Middle frontal gyrus (tissue), 1 donor: ENCODE results near the gene ISM2.

Experiments
- DNase-seq: peaks from one replicate; pipeline ENCODE4 v3.0.0-alpha.2; 2015; ENCODE audit warnings: low spot score; ENCODE audit errors: extremely low spot score

ISM2 gene

DNA sequence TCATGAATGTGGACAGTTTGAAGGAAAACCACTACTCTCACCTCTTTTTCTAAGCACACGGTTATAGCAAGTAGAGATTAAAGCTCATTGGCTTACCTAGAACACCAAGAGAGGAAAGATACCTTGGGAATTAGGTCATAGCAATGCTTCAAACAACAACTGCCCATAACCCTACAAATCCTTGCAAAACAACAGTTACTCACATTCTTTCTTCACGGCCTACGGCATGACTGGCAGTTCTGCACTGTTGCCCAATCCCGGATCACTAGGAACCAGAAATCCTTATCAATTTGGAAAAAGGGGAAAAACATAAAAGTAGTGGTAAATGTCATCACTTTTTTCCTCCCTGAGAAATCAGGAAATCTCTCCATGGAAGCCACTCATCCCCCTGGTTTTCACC lies 9.6 kb upstream of the ISM2 start:
- DNase-seq, result no peak

DNA sequence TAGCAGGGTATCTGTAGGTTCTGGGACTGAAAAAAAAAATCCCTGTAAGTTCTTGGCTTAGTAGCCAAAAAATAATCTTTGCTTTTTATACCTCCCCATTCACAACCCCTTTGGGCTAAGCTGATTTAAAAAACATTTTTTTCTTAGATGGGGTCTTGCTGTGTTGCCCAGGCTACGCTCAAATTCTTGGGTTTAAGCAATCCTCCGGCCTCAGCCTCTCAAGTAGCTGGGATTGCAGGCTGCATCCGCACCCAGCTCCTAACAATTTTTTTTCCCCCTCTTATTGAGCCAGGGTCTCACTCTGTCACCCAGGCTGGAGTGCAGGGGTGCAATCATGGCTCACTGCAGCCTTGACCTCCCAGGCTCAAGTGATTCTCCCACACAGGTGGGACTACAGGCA lies 9.1 kb upstream of the ISM2 start:
- no peak for DNase-seq

DNA sequence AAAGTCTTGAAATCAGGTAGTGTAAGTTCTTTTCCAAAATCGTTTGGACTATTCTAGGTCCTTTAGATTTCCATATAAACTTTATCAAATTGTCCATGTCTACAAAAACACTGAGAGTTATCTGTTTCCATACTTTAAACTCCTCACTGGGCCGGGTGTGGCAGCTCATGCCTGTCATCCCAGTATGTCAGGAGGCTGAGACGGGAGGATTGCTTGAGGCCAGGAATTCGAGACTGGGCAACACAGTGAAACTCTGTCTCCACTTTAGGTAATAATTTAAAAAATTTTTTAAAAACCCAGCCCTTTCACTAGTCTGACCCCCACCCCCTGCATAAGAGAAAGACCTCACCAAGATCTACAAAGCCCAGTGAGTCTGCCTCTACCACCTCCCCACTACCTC lies 6.4 kb upstream of the ISM2 start:
- no peak for DNase-seq

DNA sequence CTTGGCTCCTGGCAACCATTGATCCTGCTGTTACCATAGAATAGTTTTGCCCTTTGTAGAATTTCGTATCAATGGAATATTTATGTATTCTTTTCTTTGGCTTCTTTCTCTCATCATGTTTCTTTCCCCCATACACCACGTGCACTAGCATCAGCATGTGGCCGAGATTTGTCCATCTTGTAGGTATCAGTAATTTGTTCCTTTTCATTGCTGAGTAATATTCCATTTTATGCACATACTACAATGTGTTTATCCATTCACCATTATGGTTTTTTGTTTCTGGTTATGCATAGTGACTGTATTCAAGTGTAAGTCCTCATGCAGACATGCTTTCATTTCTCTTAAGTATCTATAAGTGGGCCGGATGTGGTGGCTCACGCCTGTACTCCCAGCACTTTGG lies 4.5 kb upstream of the ISM2 start:
- DNase-seq, result no peak

DNA sequence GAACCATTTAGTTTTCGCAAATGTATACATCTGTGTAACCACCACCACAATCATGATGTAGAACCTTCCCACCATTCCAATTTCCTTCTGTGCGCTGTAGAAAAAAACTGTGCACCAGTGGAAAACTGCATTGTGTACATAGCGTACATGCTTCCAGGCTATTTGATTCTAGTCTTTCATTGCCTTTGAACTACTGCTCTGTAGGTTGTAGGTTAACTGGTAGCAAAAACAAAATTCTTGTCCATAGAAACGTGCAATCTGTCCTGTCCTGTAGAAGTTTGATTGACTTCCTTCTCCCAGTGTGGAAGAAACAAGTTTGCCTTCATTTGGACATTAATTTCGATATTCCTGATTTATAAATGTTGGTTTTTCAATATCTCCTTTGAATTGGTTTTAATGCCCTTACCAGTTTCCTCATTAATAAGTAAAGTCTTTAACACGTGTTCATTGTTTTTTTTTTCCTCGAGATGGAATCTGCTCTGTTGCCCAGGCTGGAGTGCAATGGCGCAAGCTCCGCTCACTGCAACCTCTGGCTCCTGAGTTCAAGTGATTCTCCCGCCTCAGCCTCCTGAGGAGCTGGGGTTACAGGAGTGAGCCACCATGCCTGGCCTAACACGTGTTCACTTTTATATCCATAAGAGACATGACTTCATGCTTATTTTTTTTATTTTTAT lies 3.6 kb upstream of the ISM2 start:
- DNase-seq, result no peak

DNA sequence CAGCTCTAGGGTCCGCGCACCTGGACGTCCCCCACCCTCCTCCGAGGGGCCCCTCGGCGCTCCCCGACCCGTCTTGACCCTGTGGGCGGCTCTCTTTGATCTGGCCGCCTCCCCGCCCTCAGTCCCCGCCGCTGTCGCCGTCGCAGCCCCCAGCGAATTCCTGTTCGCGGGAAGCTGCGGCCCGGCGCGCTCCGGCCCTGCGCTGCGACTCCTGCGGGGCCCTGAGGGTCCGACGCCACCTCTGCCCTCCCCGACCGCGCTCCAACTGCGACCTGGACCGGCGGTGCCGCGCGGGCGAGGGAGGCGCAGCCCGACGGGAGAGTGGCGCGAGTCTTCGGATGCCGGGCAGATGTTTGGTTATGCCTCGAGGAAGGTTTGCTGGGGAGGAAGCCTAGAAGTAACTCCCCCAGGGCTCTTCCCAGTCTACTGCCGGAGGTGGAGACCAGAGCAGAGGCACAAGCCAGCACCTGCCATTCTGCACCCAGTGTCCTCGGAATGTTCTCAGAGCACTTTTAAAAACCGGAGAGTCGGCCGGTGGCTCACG lies 440 bp upstream of the ISM2 start:
- DNase-seq, result no peak

DNA sequence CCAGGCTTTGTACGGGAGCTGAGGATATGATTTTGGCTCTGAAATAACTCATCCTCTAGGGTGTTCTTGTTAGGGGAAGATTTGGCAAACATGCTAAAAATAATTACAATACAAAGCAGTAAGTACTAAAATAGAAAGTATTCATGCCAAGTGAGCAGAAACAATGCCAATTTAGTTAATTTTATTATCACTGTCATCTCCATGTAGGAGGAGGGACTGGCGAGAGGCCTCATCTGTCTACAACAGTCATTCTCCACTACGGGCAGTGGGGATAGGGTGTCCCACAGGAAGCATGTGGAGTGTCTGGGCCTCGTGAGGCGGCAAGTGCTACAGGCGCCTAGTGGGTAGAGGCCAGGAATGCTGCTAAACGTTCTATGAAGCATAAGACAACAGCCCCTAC lies 3.3 kb downstream of the ISM2 start:
- DNase-seq, result peak; percentile 46

DNA sequence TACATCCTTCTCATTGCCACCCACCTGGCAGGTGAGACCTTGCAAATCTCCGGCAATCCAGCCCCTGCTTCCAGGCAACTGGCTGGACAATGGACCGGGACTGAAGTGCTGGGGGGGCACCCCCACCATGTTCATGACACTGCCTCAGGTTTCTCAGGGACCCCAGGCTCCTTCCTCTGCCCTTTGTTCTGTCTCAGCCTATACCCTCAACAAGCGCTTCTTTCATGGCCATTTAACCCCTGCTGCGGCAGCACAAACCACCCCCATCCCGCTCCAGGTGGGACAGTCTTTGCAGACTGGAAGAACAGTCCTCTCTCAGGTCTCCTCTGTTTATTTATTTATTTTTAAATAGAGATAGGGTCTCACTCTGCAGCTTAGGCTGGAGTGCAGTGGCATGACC lies 7.6 kb downstream of the ISM2 start:
- no peak for DNase-seq

DNA sequence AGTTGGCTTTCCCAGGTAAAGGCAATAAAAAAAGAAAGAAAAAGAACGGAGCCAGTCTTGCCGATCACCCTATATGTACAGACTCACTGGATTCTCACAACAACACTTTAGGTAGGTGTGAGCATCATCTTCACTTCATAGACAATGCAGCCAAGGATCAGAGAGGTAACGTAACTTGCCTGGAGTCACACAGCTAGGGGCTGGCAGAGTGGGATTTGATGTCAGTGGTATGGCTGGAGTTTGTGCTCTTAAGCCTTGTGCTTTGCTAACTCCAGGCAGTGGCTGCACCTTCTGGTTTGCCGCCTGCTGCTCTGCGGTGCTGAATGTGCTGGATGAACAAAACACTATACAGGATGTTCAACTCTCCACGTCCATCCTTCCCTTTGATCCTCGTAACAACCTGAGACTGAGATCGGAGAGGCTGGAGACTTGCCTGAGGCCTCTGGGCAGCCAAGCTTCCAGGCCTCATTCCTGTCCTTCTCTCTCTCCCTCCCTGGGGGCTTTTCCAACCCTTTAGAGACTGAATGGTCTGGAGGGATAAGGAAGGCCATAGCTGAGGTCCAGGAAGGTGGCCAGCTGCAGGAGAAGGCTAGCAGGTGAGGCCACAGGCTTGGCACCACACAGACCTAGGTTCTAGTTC lies 8.1 kb downstream of the ISM2 start:
- DNase-seq, result no peak

DNA sequence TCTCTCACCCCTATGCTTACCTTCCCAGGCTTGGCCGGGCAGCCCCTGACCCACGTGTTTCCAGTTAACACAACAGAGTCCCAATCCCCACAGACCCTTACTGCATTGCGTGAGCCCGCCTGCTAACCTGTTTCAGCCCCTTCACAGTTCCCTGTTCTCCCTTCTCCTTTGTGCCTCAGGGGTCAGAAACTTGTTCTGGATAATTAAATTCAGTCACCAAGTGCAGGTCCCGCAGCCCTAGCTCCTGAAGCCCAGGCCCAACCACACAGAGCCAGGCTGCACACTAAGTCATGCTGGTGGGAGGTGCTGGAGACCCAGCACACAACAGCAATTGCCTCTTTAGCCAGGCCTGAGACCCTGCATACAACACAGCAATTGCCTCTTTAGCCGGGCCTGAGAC lies 9.6 kb downstream of the ISM2 start:
- DNase-seq, result no peak

DNA sequence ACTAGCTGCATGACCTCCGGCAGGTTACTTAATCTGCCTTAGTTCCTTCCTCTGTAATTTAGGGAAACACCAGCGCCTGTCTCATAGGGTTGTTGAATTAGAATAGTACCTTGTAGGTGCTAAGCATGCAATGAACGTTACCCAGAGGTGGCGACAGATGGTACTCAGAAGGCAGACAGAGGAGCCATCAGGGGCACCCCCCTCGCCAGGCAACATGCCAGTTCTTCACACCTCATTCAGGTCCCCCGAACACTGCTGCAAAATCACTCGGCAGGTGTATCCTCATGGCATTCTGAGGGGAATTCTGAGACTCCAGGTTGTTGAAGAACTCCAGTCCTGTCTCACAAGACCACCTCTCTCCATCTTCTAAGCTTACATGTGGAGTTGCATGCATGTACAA lies 10.1 kb downstream of the ISM2 start:
- no peak for DNase-seq

DNA sequence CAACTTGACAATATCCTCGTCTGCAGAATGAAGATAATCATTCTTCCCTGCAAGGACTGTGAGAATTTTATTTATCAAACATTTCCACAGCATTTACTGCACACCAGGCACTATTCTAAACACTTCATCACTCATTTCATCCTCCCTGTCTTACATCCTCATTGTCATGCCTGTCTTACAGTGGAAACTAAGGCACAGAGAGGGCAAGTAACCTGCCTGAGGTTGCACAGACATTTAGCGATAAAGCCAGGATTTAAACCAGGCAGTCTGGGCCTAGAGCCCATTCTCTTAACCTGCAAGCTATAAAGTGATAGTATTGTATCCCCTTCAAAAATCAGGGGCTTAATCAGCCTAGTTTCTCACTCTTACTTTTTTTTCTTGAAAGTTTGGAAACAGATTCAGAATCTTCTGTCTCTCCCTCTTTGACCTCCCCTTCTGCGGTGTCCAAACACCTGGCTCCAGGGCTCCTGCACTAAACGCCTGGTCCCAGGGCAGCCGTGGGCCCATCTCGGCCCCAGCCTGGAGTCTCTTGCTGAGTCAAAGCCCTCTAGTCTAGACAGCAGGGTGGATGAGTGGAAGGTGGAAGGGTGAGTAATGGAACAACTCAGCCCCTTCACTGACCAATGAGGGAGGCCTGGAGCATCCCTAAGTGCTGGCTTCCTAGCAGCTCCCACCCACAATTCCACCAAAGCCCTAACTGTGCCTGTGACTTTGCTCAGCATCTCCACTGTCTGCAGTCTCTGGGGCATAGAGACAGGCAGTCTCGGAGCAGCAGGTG lies 12.5 kb downstream of the ISM2 start:
- DNase-seq, result no peak

DNA sequence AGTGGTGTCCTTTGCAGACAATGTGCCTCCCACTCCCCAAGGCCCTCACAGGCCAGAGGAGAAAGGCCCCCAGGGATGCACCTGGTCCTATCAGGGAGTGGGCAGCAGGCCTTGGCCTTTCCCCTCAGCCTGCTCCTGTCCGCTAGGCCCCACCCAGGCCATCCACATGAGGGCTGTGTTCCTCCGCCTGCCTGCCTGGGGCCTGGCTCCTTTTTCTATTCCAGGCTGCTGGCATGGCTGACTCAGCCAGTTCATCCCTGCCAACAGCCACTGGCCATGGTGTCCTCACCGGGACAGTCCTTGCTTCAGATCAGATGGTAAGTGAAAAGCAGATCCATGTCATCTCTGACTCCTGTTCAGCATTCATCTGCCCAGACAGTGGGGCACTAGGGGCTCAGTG lies 13.4 kb downstream of the ISM2 start:
- DNase-seq, result no peak

DNA sequence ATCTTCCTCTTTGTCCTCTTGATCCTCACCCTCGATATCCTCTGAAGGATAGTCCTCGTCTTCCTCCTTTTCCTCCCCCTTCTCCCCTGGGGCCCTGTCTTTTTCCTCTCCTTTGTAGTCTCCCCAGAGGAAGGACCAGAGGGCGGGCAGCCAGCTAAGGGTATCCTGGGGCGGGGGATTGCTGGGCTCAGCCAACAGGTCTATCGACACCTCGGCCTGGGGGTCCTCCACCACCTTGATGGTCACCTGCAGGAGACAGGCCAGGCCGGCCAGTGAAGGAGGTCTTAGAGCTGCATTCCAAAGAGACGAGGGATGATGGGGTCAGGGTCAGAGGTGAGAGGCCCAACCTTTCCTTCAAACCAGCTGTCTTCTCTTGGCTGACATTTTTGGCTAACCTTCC lies 16.2 kb downstream of the ISM2 start:
- DNase-seq, result no peak

DNA sequence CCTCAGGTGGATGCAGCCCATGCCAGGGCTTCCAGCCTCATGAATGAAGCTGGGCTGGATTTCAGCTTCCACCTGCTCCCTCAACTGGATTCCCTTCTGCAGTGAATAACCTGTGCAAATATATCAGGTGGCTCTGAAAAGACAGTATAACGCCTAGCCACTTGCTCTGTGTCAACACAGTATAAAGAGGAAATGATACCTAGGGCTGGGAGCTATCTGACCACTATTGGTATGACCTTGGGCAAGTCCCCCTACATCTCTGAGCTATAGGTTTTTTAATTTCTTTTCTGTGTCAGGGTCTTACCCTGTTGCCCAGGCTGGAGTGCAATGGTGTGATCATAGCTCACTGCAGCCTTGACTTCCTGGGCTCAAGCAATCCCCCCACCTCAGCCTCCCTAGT lies 19.8 kb downstream of the ISM2 start:
- no peak for DNase-seq

DNA sequence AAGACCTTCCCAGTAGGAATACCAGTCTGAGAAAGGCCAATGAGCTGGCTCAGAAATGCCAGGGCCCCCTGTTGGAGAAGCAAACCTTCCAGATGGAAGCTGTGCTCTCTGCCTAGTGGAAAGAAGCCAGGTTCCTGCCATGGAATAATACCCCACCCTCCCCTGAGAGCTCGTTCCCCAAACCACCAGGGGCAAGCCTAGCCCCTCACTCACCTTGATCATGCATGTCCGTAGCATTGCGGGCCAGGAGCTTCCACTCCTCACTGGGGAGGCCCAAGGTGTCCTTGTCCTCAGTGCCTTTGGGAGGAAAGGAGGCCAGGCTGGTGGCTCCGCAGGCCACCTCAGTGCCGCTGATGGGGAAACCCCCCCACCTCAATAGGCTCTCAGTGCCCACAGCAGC lies 20.6 kb downstream of the ISM2 start:
- DNase-seq, result no peak

DNA sequence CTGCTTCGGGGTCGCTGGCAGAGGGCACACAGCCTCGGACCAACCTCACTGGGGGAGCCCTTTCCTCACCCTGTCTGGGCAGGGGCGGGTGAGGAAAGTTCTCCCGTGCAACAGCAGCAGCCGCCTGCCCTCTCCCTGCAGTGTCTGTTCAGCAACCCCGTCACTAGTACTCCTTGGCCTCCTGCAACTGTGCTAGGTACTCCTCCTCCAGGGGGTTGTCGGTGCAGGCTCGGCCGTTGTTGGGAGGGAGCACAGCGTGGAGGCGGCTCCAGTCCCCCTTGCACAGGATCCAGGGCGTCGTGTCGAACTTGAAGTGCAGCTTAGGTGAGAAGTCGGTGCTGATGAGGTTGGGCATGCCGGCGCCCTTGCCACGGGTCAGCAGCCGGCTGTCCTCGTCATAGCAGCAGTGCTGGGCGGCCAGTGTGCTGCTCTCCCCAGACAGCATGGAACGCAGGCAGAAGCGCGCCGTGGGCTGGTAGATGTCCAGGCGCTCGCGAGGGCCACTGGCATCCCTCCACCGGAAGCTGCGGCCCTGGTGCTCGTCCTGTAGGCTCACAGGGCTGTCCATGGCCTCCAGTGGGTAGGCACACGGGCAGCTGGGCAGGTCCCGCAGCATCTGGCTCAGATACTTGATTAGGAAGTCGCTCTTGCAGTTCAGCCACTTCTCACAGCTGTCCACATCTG lies 23.0 kb downstream of the ISM2 start:
- no peak for DNase-seq

DNA sequence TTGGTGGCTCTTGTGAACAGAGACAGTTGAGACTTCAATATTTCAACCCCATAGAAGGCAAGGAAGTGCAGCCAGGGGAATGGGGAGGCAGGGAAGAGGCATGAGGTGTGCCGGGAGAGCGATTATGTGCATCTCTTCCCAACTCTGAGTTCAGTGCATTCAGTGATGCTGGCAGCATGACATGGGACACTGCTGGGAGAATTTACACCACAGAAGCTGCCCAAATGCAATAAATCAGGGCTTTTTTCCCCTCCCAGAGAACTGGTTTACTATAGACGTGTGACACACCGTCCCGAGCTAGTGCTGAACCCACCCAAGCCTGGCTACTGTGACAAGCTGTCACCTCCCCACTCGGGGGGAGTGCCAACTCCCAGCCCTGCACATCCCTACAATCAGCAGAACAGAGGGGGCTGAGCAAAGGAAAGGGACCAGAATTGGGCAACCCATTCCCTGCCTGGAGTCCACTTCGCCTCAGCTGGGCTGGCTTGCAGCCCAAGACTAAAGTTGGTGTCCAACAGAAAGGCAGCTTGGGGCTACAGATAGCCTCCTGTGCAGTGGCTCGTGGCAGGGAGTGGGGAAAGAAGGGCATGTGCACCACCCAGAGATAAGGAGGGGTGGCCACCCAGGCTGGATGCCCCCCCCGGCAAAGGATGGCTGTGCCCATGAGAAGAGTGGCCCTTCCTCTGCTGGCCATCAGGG lies 24.0 kb downstream of the ISM2 start:
- no peak for DNase-seq

DNA sequence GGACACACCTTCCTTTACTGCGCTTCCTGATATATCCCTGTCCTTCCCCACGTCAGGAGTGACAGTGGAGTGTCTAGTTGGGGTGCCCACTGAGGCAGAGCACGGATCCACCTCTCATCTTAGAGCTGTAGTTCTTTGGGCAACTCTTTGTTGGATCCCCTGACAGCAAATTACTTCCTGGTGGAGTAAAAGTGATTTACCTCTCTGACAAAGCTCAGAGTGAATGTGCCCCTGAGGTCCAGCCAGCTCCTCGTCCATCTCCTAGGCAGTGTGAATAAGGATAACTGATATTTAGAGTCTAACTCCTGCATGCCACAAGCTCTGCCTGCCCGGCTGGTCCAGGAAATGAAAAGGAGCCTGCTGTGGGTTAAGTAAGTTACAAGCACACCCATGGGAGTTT lies 24.7 kb downstream of the ISM2 start:
- DNase-seq, result no peak

DNA sequence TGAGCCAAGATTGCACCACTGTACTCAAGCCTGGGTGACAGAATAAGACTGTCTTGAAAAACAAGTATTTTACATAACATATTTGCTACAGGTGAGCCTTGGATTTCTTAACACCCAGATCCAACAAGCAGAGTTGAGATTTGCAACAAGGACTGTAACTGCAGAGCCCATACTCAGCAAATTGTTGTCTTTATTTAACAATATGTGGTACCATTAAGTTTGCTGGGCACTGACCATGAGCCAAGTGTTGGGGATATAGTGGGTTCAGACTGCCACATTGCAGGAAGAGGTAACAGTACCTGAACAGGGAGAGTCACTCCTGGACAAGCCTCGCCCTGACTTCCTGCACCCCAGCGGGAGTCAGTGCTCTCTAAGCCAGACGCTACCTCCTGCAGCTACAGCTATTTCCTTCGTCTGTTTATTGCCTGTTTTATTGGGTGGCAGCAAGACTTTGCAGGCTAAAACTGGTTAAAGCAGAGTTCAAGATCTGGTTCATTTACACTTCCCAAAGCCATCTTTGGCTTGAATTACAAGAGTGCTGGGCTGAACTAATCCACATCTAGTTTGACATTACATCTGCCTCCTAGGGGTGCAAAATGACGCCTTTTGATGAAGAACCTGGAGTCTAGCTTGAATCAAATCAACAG lies 28.3 kb downstream of the ISM2 start:
- DNase-seq, result no peak

DNA sequence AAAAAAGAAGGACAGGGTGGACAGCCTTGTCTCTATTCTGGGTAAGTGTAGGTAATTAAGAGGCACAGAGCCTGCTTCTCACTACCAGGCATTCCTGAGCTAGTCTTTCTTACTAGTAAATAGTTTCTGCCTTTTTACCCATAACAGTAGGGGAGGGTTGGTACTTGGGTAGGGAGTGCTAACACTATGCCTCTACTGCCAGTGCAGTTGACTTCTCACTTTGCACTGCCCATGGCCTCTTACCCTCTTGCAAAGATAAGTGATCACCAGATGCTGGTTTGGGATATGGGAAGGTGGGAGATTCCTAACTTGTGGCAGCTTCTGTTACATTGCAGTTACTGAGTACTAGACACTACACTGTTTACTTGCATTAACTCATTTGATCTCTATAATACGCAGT lies 29.1 kb downstream of the ISM2 start:
- DNase-seq, result no peak
